Activated T-cell treated with anti-CD3 and anti-CD28 coated beads for 1 hour (primary cell): ENCODE data around the gene WNK1.

ENCODE experiments used
- DNase-seq: peaks from one replicate; pipeline ENCODE4 v3.0.0-alpha.2; 2020; ENCODE audit warnings: low read depth

WNK1 gene

GRCh38 chr12:863285-863684, 110.9 kb downstream of the WNK1 start:
- DNase-seq = no peak

- DNase-seq = no peak
These were observed 113.2 kb downstream of the WNK1 start for GRCh38 chr12:865614-866013.

- no peak for DNase-seq
These were observed 115.5 kb downstream of the WNK1 start for GRCh38 chr12:867905-868304.

GRCh38 chr12:868722-869121, 116.3 kb downstream of the WNK1 start:
- no peak for DNase-seq

- DNase-seq = no peak
These were observed 118.0 kb downstream of the WNK1 start for GRCh38 chr12:870378-870777.

- no peak for DNase-seq
These were observed 121.6 kb downstream of the WNK1 start for GRCh38 chr12:873954-874353.

- DNase-seq = no peak
These were observed 127.3 kb downstream of the WNK1 start for GRCh38 chr12:879641-880040.

GRCh38 chr12:880656-881055, 128.3 kb downstream of the WNK1 start:
- DNase-seq = no peak

GRCh38 chr12:884746-885414, 132.5 kb downstream of the WNK1 start:
- no peak for DNase-seq

- no peak for DNase-seq
These were observed 133.3 kb downstream of the WNK1 start for GRCh38 chr12:885701-886100.

GRCh38 chr12:886206-886605, 133.8 kb downstream of the WNK1 start:
- DNase-seq = no peak

GRCh38 chr12:894226-894625, 141.8 kb downstream of the WNK1 start:
- DNase-seq = no peak

GRCh38 chr12:896031-896430, 143.7 kb downstream of the WNK1 start:
- DNase-seq = no peak

GRCh38 chr12:897386-897785, 145.0 kb downstream of the WNK1 start:
- no peak for DNase-seq

- no peak for DNase-seq
These were observed 150.2 kb downstream of the WNK1 start for GRCh38 chr12:902581-902980.

GRCh38 chr12:903055-903454, 150.7 kb downstream of the WNK1 start:
- DNase-seq = no peak

GRCh38 chr12:904010-904414, 151.6 kb downstream of the WNK1 start:
- no peak for DNase-seq

GRCh38 chr12:905261-906031, 153.1 kb downstream of the WNK1 start:
- DNase-seq = no peak

- no peak for DNase-seq
These were observed 153.7 kb downstream of the WNK1 start for GRCh38 chr12:906062-906585.

- no peak for DNase-seq
These were observed 155.2 kb downstream of the WNK1 start for GRCh38 chr12:907413-908185.

GRCh38 chr12:909861-910260, 157.5 kb downstream of the WNK1 start:
- DNase-seq = no peak

- DNase-seq = no peak
These were observed 158.0 kb downstream of the WNK1 start for GRCh38 chr12:910416-910815.
